Endothelial cell of umbilical vein (primary cell): ENCODE data around the gene ZNF609. TPM values are rescaled to one million over a fixed set of nuclear protein-coding genes. Genes with fewer than 3 reads are reported as not detected.

ENCODE experiments used
- BruUV-seq: library from RNA; stranded (reverse); fragments of 400-500 nt; replicated peaks from 2 replicates; lab custom pipeline; 2021; lab: Mats Ljungman, UMichigan
- CTCF ChIA-PET: fragments of 300-600, 350-600 bp; sonication (Branson Sonifier 250); formaldehyde crosslinking; loops from one replicate; lab custom pipeline; 2021; ENCODE audit warnings: antibody characterized with exemption, inconsistent platforms; lab: Charles Lee
- POLR2A ChIA-PET: fragments of 300-600, 350-600 bp; sonication (Branson Sonifier 250); formaldehyde crosslinking; loops from one replicate; lab custom pipeline; 2021; ENCODE audit warnings: antibody characterized with exemption, inconsistent platforms; lab: Charles Lee
- DNase-seq: peaks from one replicate; pipeline ENCODE4 v3.0.0-alpha.2; 2011; ENCODE audit warnings: low read depth, low spot score
- FAIRE-seq: peaks from 2 replicates; lab custom pipeline; 2011; peaks lifted over from hg19 to GRCh38; lab: Jason Lieb, UNC
- H2AFZ ChIP-seq: 2 replicates; pipeline ENCODE4 v1.6.0; 2012; ENCODE audit warnings: low read depth, low read length, control low read depth, inconsistent platforms
- H3K27ac ChIP-seq: 2 replicates; pipeline ENCODE4 v1.5.1; 2011; ENCODE audit warnings: low read depth, mild to moderate bottlenecking, control low read depth, low read length, moderate library complexity; ENCODE audit not compliant: insufficient read depth
- H3K27me3 ChIP-seq, 2 experiments: 2 replicates each; pipeline versions ENCODE4 v1.6.0 to v1.6.1; 2011; ENCODE audit warnings: low read length in 2 of 2, mixed read lengths in 1 of 2; ENCODE audit not compliant: control insufficient read depth in 2 of 2, insufficient read depth in 2 of 2
- H3K36me3 ChIP-seq, 2 experiments: 2 replicates in 1 of 2; 3 replicates in 1 of 2; pipeline ENCODE4 v1.5.1; 2011; ENCODE audit warnings: low read length in 2 of 2, mild to moderate bottlenecking in 1 of 2, moderate library complexity in 1 of 2; ENCODE audit not compliant: control insufficient read depth in 2 of 2, insufficient read depth in 2 of 2; ENCODE audit errors: extremely low read depth in 1 of 2
- H3K4me1 ChIP-seq: 3 replicates; pipeline ENCODE4 v1.5.1; 2011; ENCODE audit warnings: mild to moderate bottlenecking, low read length; ENCODE audit not compliant: control insufficient read depth, insufficient read depth; ENCODE audit errors: extremely low read depth
- H3K4me2 ChIP-seq: 2 replicates; pipeline ENCODE4 v1.6.1; 2011; ENCODE audit warnings: low read length, control low read depth, mixed read lengths; ENCODE audit not compliant: insufficient read depth
- H3K4me3 ChIP-seq, 3 experiments: fragments of 200-600 bp in 1 of 3; sonication (generic), shearing (Covaris generic) in 1 of 3; replicated peaks in 1 of 3; 2 replicates each; pipeline ENCODE4 v1.5.1; 2011 to 2016; ENCODE audit warnings: control low read depth in 3 of 3, low read length in 3 of 3, mild to moderate bottlenecking in 2 of 3, inconsistent platforms in 1 of 3, low read depth in 1 of 3, moderate library complexity in 1 of 3; ENCODE audit not compliant: insufficient read depth in 1 of 3
- H3K79me2 ChIP-seq: 2 replicates; pipeline ENCODE4 v1.6.0; 2012; ENCODE audit warnings: low read length, inconsistent platforms; ENCODE audit not compliant: control insufficient read depth, insufficient read depth
- H3K9ac ChIP-seq: replicated peaks from 2 replicates; pipeline ENCODE3; 2011; ENCODE audit warnings: low read length, control low read depth; ENCODE audit not compliant: insufficient read depth; ENCODE audit errors: extremely low read depth
- H3K9me1 ChIP-seq: replicated peaks from 3 replicates; pipeline ENCODE4 v1.6.0; 2011; ENCODE audit warnings: mild to moderate bottlenecking, low read length; ENCODE audit not compliant: control insufficient read depth, insufficient read depth; ENCODE audit errors: extremely low read depth
- H3K9me3 ChIP-seq: replicated peaks from 2 replicates; pipeline ENCODE4 v1.5.1; 2012; ENCODE audit warnings: low read length, inconsistent platforms; ENCODE audit not compliant: control insufficient read depth, insufficient read depth
- H4K20me1 ChIP-seq: replicated peaks from 2 replicates; pipeline ENCODE3; 2011; ENCODE audit warnings: mild to moderate bottlenecking, low read length; ENCODE audit not compliant: control insufficient read depth, insufficient read depth; ENCODE audit errors: extremely low read depth
- EZH2 ChIP-seq: IDR thresholded peaks from 2 replicates; pipeline ENCODE4 v1.6.1; 2012; ENCODE audit warnings: borderline replicate concordance, low read depth, mild to moderate bottlenecking, moderate library complexity, low read length, inconsistent platforms; ENCODE audit not compliant: severe bottlenecking
- FOS ChIP-seq: IDR thresholded peaks from 2 replicates; pipeline ENCODE4 v1.6.1; 2011; ENCODE audit warnings: mild to moderate bottlenecking, low read length, moderate library complexity, borderline replicate concordance; ENCODE audit not compliant: insufficient read depth
- GATA2 ChIP-seq: IDR thresholded peaks from 2 replicates; pipeline ENCODE4 v1.7.0; 2011; ENCODE audit warnings: low read depth, mild to moderate bottlenecking, moderate library complexity, mixed read lengths, low read length; ENCODE audit not compliant: insufficient read length, insufficient read depth
- JUN ChIP-seq: IDR thresholded peaks from 2 replicates; pipeline ENCODE4 v1.6.1; 2011; ENCODE audit warnings: borderline replicate concordance, low read depth; ENCODE audit not compliant: insufficient read length, insufficient read depth
- MYC ChIP-seq: IDR thresholded peaks from one replicate; pipeline ENCODE4 v1.6.1; 2011; ENCODE audit warnings: mild to moderate bottlenecking, low read depth, low read length
- POLR2A ChIP-seq: IDR thresholded peaks from 2 replicates; pipeline ENCODE4 v1.6.1; 2012; ENCODE audit warnings: low read depth, mild to moderate bottlenecking, control low read depth, low read length
- POLR2AphosphoS5 ChIP-seq: IDR thresholded peaks from 2 replicates; pipeline ENCODE4 v1.6.1; 2012; ENCODE audit warnings: low read depth, mild to moderate bottlenecking, control low read depth, low read length, moderate library complexity; ENCODE audit not compliant: insufficient read depth
- dilution Hi-C: fragments of 300-500 bp; cut with MboI; formaldehyde crosslinking; loops from one replicate; pipeline ENCODE4 v1.15.0; 2019; ENCODE audit warnings: low sequenced_read_pairs; ENCODE audit not compliant: extremely low pct_ligation_motif_present
- intact Hi-C: fragments of 100-400 bp; cut with micrococcal nuclease; formaldehyde crosslinking; loops from one replicate; pipeline ENCODE4 v1.10.0; 2022
- polyA plus RNA-seq, 4 experiments: library from polyadenylated mRNA; depleted of rRNA in 3 of 4; stranded (reverse) in 3 of 4; unstranded in 1 of 4; fragments of >200 nt; gene quantifications; 2 replicates each; pipeline versions ENCODE4 v1.2.1 to v1.2.3, GENCODE V29; 2011 to 2012; ENCODE audit warnings: missing spikeins in 1 of 4
- total RNA-seq: library from RNA; stranded (reverse); gene quantifications from 2 replicates; pipeline ENCODE4 v1.2.3, GENCODE V29; 2021
- TF ChIP-seq, protein P1 (sequence below), 2 donors: IDR thresholded peaks; 1 replicate in 1 of 2; 2 replicates in 1 of 2; pipeline ENCODE4 v1.5.1; 2011; ENCODE audit warnings: low read length in 2 of 2, mild to moderate bottlenecking in 2 of 2, moderate library complexity in 2 of 2, control low read depth in 1 of 2, inconsistent platforms in 1 of 2, low read depth in 1 of 2; ENCODE audit not compliant: insufficient read depth in 1 of 2; ENCODE audit errors: extremely low read depth in 1 of 2
- TF ChIP-seq, protein P2 (sequence below): IDR thresholded peaks from 2 replicates; pipeline ENCODE4 v1.6.1; 2011; ENCODE audit not compliant: insufficient read depth, insufficient read length

Gene ZNF609
- total and polyA plus RNA-seq, 2 donors (not counting 3 experiments of a cell fraction or from before 2014, with no cell fraction given), result 18.2 to 49.6 TPM

DNA sequence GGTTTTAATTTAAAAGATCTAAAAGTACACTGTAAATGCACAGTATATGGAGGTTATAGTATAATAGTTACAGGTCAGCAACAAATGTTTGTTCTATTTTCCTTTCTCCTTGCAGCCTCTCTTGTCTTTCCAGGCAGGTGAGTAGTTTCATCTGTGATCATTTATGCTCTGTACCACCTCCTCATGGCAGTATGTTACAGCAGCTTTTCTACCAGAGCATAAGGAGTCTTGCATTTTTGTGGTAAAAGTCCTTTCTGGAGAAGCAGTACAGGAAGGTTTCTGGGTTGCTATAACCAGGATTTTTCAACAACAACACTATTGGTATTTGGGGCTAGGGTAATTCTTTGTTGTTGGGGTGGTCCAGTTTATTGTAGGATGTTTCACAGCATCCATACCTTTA is 59.5 kb downstream of the ZNF609 start:
- no peak for FAIRE-seq
- no peaks in the 10 kb centered on the region for H3K36me3 ChIP-seq
- dilution Hi-C loops (no loop called here), intact Hi-C loops (no loop called here)
- H3K9me1 ChIP-seq, result no peaks in the 10 kb centered on the region
- no peaks in the 10 kb centered on the region for H3K27me3 ChIP-seq
- POLR2A ChIA-PET, result no interaction called here
- H3K4me2 ChIP-seq, result no peak overlapping the region
- peaks cover 91% of the 10 kb centered on the region for H3K79me2 ChIP-seq
- no peak overlapping the region for H2AFZ ChIP-seq
- TF ChIP-seq POLR2AphosphoS5 (no peak), GATA2 (no peak), JUN (no peak), EZH2 (no peak), MYC (no peak), FOS (no peak), POLR2A (no peak)
- TF ChIP-seq, protein P1, sequence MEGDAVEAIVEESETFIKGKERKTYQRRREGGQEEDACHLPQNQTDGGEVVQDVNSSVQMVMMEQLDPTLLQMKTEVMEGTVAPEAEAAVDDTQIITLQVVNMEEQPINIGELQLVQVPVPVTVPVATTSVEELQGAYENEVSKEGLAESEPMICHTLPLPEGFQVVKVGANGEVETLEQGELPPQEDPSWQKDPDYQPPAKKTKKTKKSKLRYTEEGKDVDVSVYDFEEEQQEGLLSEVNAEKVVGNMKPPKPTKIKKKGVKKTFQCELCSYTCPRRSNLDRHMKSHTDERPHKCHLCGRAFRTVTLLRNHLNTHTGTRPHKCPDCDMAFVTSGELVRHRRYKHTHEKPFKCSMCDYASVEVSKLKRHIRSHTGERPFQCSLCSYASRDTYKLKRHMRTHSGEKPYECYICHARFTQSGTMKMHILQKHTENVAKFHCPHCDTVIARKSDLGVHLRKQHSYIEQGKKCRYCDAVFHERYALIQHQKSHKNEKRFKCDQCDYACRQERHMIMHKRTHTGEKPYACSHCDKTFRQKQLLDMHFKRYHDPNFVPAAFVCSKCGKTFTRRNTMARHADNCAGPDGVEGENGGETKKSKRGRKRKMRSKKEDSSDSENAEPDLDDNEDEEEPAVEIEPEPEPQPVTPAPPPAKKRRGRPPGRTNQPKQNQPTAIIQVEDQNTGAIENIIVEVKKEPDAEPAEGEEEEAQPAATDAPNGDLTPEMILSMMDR (IDR thresholded peaks at IDR 0.05; ENCODE audit: extremely low read depth in 1 of 2, insufficient read depth in 1 of 2, low read depth in 1 of 2, low read length in 2 of 2), result no peak
- TF ChIP-seq, protein P2, sequence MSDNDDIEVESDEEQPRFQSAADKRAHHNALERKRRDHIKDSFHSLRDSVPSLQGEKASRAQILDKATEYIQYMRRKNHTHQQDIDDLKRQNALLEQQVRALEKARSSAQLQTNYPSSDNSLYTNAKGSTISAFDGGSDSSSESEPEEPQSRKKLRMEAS, result no peak
- H3K9me3 ChIP-seq, result no peaks in the 10 kb centered on the region
- H4K20me1 ChIP-seq, result peaks cover 5% of the 10 kb centered on the region
- CTCF ChIA-PET, result no interaction called here
- no peak for DNase-seq
- H3K9ac ChIP-seq, result no peak overlapping the region
- H3K4me3 ChIP-seq, result no peak overlapping the region
- peaks cover 23% of the 10 kb centered on the region for H3K4me1 ChIP-seq
- no peak overlapping the region for H3K27ac ChIP-seq
- BruUV-seq, result no TSS peak
